ENCODE measurements around the gene CEP135. TPM values are rescaled to one million over a fixed set of nuclear protein-coding genes. Genes with fewer than 3 reads are reported as not detected.

The CEP135 gene
- total and polyA plus RNA-seq, 2 donors (not counting 3 experiments of a cell fraction or from before 2014, with no cell fraction given) = 2.8 to 15.3 TPM

- BruUV-seq (replicated peaks) = no TSS peak
- CTCF ChIA-PET = interaction anchor here (0.5 to 3.0 kb wide), 39 partner anchors 8 to 888 kb away, joined by 3 to 57 read pairs (median 4); partner anchors contain the start of genes AASDH, PAICS and PPAT
- POLR2A ChIA-PET = interaction anchor here (0.7 to 2.3 kb wide), 5 partner anchors 22 to 488 kb away, joined by 4 to 8 read pairs (median 5); partner anchors contain the start of genes AASDH, PAICS and PPAT
- H3K9me3 ChIP-seq (replicated peaks; ENCODE audit: control insufficient read depth, insufficient read depth, low read length) = no peaks in the 10 kb centered on the region
- H3K79me2 ChIP-seq (ENCODE audit: control insufficient read depth, insufficient read depth, low read length) = peaks cover 60% of the 10 kb centered on the region
- H3K36me3 ChIP-seq (ENCODE audit: control insufficient read depth in 2 of 2, extremely low read depth in 1 of 2, insufficient read depth in 2 of 2, low read length in 2 of 2) = no peaks in the 10 kb centered on the region
- H3K9me1 ChIP-seq (replicated peaks; ENCODE audit: control insufficient read depth, extremely low read depth, insufficient read depth, low read length) = no peaks in the 10 kb centered on the region
- H2AFZ ChIP-seq (ENCODE audit: low read depth, low read length) = peak overlapping the region; percentile 10
- H3K27ac ChIP-seq (ENCODE audit: insufficient read depth, low read depth, low read length) = peak overlapping the region; percentile 100
- H3K9ac ChIP-seq (replicated peaks; ENCODE audit: extremely low read depth, insufficient read depth, low read length) = peak overlapping the region; percentile 99
- H3K4me1 ChIP-seq (ENCODE audit: control insufficient read depth, extremely low read depth, insufficient read depth, low read length) = peaks cover 31% of the 10 kb centered on the region
- H4K20me1 ChIP-seq (replicated peaks; ENCODE audit: control insufficient read depth, extremely low read depth, insufficient read depth, low read length) = no peaks in the 10 kb centered on the region
- peak; percentile 86 for TF ChIP-seq POLR2A (IDR thresholded peaks at IDR 0.05; ENCODE audit: low read depth, low read length)
- peak; percentile 88 for TF ChIP-seq POLR2AphosphoS5 (IDR thresholded peaks at IDR 0.05; ENCODE audit: insufficient read depth, low read depth, low read length)
- TF ChIP-seq, protein P1, sequence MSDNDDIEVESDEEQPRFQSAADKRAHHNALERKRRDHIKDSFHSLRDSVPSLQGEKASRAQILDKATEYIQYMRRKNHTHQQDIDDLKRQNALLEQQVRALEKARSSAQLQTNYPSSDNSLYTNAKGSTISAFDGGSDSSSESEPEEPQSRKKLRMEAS (IDR thresholded peaks at IDR 0.05; ENCODE audit: insufficient read depth, insufficient read length) = no peak
- peak; percentile 37 for TF ChIP-seq GATA2 (IDR thresholded peaks at IDR 0.05; ENCODE audit: insufficient read depth, insufficient read length, low read depth, low read length)
- TF ChIP-seq JUN (IDR thresholded peaks at IDR 0.05; ENCODE audit: borderline replicate concordance, insufficient read depth, insufficient read length, low read depth) = peak; percentile 92
- peak; percentile 71 for TF ChIP-seq FOS (IDR thresholded peaks at IDR 0.05; ENCODE audit: borderline replicate concordance, insufficient read depth, low read length)
- no peak for TF ChIP-seq MYC (IDR thresholded peaks at IDR 0.05; ENCODE audit: low read depth, low read length)
- TF ChIP-seq CTCF (IDR thresholded peaks at IDR 0.05; ENCODE audit: extremely low read depth in 1 of 2, insufficient read depth in 1 of 2, low read depth in 1 of 2, low read length in 2 of 2) = no peak
- no peak for TF ChIP-seq EZH2 (IDR thresholded peaks at IDR 0.05; ENCODE audit: borderline replicate concordance, low read depth, low read length, severe bottlenecking)
- peak; percentile 98 for DNase-seq (ENCODE audit: low read depth, low spot score)
- intact Hi-C loops (cut with micrococcal nuclease) = loop anchor here (1.0 to 10.0 kb wide), 9 partner anchors 82 to 597 kb away; partner anchors contain the start of genes AASDH, EXOC1, PAICS and PPAT
- H3K4me2 ChIP-seq (ENCODE audit: insufficient read depth, low read length) = peak overlapping the region; percentile 84
- H3K27me3 ChIP-seq (ENCODE audit: control insufficient read depth in 2 of 2, insufficient read depth in 2 of 2, low read length in 2 of 2) = no peaks in the 10 kb centered on the region
- dilution Hi-C loops (cut with MboI; ENCODE audit: extremely low pct_ligation_motif_present, low sequenced_read_pairs) = no loop called here
- peak overlapping the region; percentile 50 to 99 (median 72) for H3K4me3 ChIP-seq (replicated peaks in 1 of 3; ENCODE audit: insufficient read depth in 1 of 3, low read depth in 1 of 3, low read length in 3 of 3)
- peak; percentile 85 for FAIRE-seq
Measured at GRCh38 chr4:55947912-55948725, 626 bp upstream of the CEP135 start.
